HG02798 (cell line): Measurements from ENCODE around the gene CLDN8.

Experiments used
- ATAC-seq: cut with Tn5 transposase; IDR thresholded peaks from one replicate; pipeline ENCODE4 v1.9.1; 2021; ENCODE audit warnings: mild to moderate bottlenecking; ENCODE audit not compliant: unreplicated experiment, poor library complexity

Gene CLDN8

DNA sequence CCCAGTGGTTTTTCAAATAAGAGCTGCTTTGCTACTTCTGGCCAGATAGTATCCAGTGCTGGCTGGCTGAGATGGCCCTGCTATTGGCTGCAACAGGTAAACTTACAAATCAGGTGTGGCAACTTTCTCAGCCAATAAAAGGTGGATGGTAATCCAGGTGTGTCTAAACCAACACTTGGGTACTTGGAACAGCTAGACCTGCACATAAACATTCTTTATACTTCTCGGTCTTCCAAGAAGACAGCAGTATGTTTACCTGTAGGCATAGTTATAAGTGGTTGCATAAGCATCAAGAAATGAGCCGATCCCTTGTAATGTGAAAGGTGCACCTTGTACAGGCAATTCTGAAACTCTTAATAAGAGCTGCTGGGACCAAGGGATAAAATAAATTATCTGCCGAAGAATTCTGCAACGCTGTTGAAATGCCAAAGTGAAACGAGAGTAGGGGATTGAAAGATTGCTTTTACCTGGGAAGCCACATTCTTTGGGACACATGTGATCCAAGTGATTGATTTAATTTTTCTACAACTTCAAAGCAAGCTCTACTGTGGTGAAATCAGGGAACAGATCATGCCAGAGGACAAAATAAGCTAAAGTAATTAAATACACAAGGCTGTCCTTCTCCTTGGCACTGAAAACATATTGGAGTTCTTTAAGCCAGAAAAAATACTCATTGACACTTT is at the start of gene CLDN8:
Gene CLDN8 (minus strand): TSS at position 57 of the 683 bp plus-strand sequence. CDS start 172 bp downstream, outside the sequence.
- ATAC-seq = no peak

DNA sequence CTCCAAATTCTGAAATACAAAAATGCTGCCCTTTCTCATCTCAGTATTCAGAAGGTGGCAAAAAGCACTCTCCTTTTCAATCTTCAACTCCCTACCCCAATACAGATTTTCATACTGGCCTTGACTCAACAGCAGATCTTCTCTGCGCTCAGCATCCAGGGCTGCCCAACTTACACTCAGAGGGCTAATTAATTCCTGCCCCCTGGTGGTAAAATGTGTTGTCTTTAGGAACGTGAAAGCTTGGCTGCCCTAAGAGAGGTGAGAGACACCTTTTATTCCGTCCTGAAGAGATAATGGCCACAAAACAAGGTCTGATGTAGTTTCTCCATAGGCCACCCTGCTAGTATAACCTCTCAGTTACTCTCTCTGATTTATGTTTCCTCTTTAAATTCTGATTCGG is 41.9 kb upstream of the CLDN8 start:
- ATAC-seq = no peak

- ATAC-seq = no peak
Measured at GRCh38 chr21:30256100-30256499, 40.2 kb upstream of the CLDN8 start.

GRCh38 chr21:30255679-30256078 is 39.8 kb upstream of the CLDN8 start:
- no peak for ATAC-seq

DNA sequence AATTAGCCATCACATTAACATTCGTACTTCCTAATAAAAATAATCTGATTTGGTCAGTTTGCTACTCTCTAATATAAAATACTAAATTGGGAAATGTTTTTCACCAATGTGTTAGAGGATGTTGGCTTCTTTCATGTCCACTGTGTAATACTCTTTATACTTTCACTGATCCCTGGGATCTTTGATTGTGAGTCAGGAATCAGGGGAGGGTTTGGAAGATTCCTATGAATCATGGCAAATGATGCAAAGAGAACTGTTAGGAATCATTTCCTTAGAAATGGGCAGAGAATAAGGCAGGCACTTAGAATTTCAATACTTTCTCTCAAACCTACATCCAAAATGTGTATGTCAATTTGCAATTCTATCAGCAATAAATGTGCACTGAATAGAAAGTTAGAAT is 35.9 kb upstream of the CLDN8 start:
- ATAC-seq = no peak

DNA sequence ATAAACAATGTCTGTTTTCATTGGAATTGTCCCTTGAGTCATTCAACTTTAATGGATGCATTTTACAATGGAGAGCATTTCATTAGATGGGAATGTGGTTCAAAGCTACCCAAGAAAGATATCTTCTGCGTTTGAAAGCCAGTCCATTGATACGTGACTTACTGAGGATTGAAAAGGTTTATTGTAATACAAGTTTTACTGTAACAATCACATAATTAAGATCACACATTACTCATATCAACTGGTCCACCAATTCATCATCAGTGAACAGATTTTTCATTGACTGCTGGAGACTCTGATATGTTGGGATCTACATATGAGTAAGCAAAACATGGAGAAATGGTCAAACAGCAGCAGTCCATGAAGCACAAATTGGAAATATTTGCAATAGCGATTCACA is 34.0 kb upstream of the CLDN8 start:
- no peak for ATAC-seq

- ATAC-seq = no peak
Measured at GRCh38 chr21:30248844-30249243, 32.9 kb upstream of the CLDN8 start.

DNA sequence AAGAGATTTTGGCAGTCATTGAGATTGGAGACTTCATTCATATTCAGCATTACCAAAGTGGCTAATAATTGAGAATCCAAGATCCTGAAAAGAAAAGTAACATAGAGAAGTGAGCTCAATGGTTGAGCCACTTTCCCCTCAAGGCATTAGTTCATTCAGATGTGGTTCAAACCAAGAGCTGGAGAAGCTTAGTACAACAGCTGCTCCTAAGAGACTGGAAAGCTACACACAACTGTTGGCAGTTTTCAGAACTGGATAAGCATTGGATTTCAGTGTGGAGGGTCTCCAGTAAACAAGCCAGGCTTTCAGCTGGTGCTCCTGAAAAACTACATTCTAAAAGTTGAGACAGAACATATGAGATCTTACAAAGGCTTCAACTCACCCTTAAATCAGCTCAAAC is 29.2 kb upstream of the CLDN8 start:
- no peak for ATAC-seq

GRCh38 chr21:30243691-30244090 is 27.8 kb upstream of the CLDN8 start:
- no peak for ATAC-seq

DNA sequence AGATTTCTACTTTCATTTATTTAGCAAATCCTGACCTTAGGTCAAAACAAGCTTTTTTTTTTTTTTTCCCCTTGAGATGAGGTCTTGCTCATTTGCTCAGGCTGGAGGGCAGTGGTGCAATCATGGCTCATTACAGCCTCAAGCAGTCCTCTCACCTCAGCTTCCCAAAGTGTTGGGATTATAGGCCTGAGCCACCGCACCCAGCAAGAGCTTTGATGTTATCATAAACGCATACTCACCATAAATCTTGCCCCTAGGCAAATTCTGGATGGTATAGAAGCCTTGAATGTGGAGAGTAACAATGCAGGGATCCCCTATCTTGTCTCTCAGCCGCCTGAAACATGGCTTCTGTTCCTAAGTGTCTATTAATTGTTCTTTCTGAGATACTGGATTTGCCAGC is 24.8 kb upstream of the CLDN8 start:
- ATAC-seq = no peak

DNA sequence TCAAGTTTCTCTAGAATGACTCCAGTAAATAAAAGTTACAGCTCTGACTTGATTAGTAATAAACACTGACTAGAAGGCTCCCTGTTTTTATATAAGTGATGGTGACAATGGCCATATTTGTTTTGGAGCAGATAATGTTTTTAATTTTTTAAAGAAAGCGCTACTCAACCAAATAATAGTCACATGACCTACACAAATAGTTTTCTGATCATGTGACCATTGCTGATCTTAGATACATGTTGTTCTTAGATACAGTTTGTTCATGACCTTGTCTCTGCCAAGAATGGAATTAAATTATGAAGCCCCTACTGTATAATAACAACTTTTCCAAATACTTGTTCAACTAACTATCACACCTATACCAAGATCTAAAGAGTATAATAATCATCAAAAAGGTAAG is 22.3 kb upstream of the CLDN8 start:
- ATAC-seq = no peak

GRCh38 chr21:30234643-30235042 is 18.7 kb upstream of the CLDN8 start:
- ATAC-seq = no peak

- no peak for ATAC-seq
Measured at GRCh38 chr21:30234050-30234449, 18.2 kb upstream of the CLDN8 start.

- ATAC-seq = no peak
Measured at GRCh38 chr21:30233228-30234020, 17.5 kb upstream of the CLDN8 start.

DNA sequence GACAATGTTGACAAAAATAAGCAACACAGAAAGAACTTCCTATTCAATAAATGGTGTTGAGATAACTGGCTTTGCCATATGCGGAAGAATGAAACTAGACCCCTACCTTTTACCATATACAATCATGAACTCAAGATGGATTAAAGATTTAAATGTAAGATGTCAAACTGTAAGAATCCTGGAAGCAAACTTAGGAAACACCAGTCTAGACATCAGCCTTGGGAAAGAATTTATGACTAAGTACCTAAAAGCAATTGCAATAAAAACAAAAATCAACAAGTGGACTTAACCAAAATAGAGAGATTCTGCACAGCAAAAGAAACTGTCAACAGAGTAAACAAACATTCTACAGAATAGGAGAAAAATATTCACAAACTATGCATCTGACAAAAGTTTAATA is 16.1 kb upstream of the CLDN8 start:
- no peak for ATAC-seq

- ATAC-seq = no peak
Measured at GRCh38 chr21:30227633-30228404, 11.9 kb upstream of the CLDN8 start.

- no peak for ATAC-seq
Measured at GRCh38 chr21:30227128-30227527, 11.2 kb upstream of the CLDN8 start.

DNA sequence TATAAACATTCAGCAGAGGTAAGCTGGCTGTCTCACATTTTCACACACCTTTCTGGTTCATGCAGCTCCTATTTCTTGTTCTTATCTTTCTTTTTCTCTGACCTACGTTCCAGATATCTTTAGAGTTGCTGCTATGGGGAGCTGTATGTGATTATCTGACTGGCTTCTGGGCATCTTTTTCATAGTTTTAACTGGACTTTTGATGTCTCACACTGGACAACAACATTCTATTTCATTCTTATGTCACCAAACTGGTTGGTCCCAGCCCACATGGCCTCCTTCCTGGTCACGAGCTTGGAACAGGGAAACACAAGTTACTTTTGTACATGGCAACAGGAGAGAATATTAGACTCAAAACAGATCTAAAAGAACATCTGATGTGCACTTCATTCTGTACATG is 7.7 kb upstream of the CLDN8 start:
- ATAC-seq = no peak

DNA sequence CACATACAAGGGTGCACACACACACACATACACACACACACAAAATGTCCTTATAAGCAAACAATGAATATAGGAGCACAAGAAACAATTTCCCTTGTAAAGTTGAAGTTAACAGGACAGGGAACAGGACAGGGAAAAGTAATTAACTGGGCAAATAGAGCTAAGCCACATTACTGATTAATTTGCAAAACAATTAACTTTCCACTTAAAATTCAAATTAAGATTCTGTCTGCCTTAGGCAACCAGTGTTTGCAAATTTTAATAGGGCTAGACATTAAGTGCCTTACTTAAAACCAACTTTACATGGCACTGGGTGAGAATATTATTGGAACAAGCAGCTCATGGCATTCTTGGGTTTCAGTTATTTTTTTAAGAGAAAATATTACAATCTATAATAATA is 6.8 kb upstream of the CLDN8 start:
- no peak for ATAC-seq

- no peak for ATAC-seq
Measured at GRCh38 chr21:30211071-30211470, 4.8 kb downstream of the CLDN8 start.

GRCh38 chr21:30209601-30210000 is 6.3 kb downstream of the CLDN8 start:
- no peak for ATAC-seq
